CD4-positive, alpha-beta T cell treated with Interleukin-17A for 1 hour (primary cell): Measurements from ENCODE around the gene ATG16L2.

Experiments used
- DNase-seq: peaks from one replicate; pipeline ENCODE4 v3.0.0-alpha.2; 2020

The ATG16L2 gene

DNA sequence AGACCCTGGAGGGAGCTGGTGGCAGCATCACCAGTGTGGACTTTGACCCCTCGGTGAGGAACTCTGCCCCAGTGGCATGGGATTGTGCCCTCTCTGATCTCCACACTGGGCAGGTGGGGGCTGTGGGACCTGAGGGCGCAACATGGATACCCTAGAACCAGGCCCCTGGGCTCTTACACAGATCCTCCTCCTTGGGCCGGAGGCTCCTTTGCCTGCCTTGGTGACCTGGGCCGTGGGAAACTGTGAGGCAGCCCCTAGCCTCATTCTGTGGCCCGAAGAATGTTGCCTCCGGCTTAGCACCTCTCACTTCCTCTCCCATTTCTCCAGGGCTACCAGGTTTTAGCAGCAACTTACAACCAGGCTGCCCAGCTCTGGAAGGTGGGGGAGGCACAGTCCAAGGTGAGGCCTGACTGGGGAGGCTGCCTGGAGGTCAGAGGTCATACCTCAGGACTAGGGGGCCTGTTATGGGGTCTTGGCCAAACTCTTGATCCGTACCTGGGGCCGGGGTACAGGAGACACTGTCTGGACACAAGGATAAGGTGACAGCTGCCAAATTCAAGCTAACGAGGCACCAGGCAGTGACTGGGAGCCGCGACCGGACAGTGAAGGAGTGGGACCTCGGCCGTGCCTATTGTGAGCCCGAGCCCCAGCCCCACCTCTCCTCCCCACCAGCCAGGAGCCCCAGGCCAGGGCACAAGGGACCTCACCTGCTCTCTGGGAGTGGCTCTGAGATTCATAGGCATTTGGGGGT is 12.2 kb downstream of the ATG16L2 start:
- no peak for DNase-seq

DNA sequence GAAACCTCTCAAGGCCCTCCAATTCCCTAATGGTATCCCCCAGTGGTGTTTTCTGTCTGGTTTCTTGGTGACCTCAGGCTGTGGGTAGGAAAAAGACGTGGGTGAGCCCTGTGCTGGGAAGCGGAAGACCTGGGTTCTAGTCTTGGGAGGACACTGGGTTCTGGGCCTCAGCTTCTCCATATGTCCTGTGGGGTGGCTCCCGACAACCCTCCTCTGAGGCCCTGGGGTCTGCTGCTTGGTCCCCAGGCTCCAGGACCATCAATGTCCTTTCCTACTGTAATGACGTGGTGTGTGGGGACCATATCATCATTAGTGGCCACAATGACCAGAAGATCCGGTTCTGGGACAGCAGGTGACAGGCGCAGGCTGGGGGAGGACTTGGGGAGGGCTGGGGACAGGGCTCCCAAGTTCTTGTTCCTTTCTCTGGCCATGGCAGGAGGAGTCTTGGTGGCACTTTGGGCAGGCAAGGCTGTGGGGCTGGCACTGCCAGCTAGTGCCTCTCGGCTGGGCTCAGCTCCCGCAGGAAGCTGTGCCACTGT is 12.8 kb downstream of the ATG16L2 start:
- no peak for DNase-seq

DNA sequence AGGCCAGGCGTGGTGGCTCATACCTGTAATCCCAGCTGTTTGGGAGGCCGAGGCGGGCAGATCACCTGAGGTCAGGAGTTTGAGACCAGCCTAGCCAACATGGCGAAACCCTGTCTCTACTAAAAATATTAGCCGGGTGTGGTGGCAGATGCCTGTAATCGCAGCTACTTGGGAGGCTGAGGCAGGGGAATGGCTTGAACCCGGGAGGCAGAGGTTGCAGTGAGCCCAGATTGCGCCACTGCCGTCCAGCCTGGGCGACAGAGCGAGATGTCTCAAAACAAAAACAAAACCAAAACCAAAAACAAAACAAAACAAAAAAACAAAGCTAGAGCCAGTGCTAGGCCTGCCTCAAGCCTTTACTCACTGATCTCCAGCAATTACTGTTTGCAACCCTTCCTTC is 13.4 kb downstream of the ATG16L2 start:
- DNase-seq, result peak; percentile 34

DNA sequence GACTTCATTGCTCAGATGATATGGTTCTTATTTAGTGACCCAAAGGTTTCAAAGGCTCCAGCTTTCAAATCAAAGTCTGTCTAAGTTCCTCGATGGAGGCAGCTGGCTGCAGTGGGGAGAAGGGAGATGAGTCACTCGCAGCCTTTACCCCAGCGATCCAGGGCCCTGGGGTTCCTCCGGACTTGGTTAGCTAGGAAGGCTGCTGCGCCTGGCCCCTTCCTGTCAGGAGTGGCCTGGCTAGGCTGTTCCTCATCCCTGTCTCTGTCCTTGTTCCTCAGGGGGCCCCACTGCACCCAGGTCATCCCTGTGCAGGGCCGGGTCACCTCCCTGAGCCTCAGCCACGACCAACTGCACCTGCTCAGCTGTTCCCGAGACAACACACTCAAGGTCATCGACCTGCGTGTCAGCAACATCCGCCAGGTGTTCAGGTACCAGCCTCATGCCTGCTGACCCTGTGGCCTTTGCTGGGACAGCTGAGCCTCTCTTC is 13.9 kb downstream of the ATG16L2 start:
- DNase-seq, result no peak

DNA sequence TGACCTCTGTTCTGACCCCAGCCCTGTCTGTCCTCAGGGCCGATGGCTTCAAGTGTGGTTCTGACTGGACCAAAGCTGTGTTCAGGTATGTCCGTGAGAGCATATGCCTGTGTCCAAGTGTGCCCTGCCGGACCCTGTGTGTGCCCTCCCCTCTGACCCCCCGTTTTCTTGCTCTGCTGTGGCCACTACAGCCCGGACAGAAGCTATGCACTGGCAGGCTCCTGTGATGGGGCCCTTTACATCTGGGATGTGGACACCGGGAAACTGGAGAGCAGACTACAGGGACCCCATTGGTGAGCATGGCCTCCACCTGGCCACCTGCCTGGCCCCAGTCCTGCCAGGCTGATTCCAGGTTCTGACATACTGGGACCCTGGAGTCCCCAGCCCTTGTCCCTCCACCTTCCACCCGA is 14.5 kb downstream of the ATG16L2 start:
- DNase-seq, result no peak

DNA sequence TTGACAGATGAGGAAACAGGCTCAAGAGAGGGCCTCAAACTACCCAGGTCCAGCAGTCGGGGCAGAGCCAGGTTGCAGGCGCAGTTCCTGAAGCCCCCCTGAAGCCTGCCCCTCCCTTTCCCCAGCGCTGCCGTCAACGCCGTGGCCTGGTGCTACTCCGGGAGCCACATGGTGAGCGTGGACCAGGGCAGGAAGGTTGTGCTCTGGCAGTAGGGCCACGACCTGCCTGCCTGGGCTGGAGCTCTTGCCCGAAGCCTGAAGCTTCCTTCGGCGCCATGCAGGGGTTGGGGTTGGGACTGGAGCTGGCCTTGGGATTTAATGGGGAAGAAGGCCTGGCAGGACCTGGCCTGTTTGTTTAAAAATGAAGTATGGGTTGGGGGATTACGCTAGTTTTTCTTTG is 15.0 kb downstream of the ATG16L2 start:
- DNase-seq, result no peak

DNA sequence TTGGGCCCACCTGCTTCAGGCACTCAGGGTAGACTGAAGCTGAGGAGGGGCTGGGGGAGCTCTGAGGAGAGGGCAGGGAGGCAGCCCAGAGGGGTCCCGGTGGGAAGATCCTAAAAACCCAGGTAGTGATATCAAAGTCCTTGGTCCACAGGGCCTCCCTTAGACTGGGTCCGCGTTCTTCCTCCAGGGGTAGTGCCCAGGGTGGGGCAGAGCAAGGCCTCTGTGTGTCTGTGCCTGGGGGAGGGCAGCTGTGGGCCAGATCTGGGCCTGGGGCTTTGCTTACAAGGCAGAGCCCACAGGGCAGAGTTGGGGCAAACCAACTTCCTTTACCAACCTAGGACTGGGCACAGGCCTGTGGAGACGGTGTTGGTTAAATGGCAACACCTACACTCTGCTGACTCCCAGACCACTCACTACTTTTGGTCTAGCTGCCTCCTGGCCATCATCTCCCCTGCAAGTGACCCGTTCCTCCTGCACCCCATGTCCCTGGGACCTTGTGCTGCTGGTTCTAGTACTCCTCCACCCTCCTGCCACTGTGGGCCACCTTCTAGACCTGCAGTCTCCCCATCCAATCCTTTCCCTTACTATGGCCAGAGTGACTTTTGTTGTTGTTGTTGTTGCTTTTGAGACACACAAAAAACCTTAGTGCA is 15.8 kb downstream of the ATG16L2 start:
- no peak for DNase-seq

DNA sequence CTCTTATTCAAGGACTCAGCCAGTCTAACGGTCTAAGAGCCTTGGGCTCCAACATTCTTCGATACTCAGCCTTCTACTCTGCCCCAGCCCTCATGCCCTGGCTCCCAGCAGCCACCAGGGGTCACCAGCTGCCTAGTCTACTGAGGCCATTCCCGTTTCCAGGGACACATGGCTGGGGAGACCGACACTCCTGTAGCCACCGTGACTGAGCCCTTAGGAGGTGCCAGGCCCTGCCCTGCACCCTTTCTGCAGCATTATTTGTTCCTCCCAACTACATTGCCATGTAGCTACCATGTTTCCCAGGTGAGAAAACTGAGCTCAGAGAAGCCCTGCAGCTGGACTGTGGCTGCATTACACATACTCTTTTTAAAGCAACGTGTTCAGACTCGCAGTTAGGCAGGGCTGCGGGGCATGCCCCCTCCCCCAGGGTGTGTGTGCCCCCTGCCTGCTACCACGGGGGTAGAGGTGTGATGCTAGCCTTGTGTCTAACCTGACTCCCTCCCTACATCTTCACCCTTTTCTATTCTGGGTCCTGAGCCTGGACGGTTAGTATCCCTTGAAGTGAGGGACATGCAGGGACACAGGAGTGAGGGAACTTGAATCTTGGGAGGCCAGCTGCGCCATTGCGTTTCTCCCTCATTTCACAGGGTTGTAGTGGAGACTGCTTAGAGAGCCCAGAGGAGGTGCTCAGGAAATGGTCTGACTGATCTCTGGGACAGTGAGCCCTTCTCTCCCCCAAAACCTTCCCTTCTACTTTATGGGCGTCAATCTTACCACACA is 17.5 kb downstream of the ATG16L2 start:
- peak; percentile 60 for DNase-seq

DNA sequence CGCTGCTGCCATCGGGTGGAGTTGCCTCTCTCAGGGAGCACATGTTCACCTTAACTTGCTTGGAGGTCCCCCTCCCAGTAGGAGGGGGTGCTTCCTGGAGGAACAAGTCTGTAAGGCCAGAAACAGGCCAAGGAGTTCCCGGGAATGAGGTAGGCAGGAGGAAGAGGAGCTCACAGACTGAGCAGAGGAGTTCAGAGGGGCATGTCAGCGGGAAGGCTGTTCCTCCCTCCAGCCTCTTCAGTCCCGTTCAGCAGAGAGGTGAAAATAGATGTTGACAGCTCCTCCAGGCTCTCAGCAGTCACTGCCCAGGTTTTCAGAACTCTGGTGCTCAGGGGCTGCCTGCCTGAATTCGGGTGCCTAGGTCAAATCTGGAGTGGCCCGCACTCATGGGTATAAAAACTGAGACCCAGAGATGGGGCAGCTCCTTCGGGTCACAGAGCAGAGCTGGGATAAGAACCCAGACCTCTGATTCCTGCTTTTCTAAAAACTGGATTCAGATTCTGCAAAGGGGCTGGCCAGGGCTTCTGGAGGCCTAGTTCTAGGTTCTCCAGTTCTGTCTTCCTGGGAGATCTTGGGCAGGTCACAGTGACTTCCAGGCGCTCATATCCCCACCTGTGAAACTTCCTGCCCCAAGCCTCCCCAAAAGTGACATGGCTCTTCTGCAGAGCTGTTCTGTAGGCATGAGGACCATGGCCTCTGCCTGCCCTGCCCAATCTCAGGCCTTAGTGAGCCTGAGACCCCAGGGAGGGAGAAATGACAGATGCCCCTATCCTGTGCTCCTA is 18.3 kb downstream of the ATG16L2 start:
- DNase-seq, result no peak

DNA sequence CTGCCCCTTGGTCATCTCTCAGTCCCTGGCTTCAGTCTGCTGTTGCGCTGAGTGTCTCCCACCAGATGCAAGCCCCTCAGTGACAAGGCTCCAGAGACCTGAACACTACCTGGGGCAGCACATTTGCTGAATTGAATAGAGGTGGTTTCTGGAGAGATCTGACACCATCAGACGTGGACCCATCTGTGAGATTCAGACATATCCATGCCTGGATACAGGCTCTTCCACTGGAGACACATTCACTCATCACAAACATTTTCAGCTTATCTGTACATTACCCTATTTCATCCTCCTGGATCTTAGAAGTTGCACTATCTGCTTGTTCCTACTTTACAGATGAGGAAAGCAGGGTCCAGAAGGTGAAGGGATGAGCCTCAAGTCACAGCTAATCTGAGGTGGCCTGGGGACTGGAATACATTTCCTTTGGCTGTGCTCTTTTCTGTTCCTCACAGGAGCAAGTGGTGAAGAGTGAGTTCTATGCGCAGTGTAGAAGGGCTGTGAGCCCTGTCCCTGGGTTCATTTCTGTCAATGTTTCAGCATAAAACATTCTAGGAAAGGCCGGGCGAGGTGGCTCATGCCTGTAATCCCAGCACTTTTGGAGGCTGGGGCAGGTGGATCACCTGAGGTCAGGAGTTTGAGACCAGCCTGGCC is 19.0 kb downstream of the ATG16L2 start:
- DNase-seq, result no peak

DNA sequence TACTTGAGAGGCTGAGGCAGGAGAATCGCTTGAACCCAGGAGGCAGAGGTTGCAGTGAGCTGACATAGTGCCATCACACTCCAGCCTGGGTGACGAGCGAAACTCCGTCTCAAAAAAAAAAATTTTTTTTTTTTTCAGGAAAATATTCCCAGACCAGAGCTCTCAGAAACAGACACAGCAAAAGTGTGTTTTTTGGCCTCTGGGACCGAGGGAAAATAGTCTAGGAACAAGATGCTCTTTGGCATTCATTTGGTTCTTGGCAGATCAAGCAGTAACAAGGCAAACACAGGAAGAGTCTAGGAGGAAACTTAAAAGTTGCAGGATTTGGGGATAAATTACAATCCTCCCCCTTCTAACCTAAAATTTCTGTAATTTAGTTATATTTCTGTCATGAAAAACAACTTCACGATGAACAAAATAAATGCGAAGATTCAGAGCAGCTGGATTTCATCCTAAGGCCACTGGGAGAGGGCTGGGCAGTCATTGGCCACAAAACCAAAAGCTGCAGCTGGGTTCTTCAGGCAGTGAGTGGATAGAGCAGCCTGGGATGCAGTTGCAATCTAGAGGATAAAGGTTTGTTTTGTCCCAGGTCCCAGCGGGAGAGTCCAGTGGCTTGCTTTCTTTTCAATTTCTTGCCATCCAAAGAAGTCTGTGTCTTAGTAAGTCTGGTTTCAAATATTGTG is 19.7 kb downstream of the ATG16L2 start:
- DNase-seq, result no peak

DNA sequence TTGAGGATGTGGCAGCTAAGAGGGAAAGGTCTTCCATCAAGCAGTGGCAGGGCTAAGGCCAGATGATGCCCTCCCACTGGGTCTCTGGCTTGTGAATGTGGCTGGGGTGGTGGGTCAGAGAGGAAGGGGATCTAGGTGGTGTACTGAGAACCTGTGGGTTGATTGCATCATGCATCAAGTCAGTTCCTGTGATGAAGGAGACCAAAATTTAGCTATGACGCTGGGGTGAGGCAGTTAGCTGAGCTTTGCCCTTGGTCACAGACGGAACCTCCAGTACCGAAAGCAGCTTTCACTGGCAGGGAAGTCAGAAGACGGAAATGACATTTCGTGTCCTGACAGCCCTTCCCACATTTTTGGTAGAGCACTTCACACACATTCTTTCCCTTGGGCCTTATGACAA is 20.7 kb downstream of the ATG16L2 start:
- peak; percentile 18 for DNase-seq

DNA sequence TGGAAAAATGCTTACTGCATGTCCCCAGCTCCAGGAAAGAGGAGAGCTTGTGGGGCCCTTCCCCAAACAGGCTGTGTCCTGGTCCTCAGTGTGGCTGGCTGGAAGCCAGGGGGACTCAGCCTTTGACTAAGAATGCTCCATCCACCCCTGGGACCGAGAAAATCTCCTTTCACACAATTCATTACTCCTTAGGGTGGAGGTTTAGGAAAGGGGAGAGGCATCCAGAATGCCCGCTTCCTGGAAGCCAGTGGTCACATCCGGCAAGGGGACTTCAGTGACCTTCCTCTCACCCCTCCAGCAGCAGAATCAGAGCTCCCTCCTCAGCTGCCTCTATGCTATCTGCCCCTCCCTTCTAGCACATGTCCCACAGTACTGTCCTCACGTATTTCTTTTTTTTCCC is 21.9 kb downstream of the ATG16L2 start:
- no peak for DNase-seq

DNA sequence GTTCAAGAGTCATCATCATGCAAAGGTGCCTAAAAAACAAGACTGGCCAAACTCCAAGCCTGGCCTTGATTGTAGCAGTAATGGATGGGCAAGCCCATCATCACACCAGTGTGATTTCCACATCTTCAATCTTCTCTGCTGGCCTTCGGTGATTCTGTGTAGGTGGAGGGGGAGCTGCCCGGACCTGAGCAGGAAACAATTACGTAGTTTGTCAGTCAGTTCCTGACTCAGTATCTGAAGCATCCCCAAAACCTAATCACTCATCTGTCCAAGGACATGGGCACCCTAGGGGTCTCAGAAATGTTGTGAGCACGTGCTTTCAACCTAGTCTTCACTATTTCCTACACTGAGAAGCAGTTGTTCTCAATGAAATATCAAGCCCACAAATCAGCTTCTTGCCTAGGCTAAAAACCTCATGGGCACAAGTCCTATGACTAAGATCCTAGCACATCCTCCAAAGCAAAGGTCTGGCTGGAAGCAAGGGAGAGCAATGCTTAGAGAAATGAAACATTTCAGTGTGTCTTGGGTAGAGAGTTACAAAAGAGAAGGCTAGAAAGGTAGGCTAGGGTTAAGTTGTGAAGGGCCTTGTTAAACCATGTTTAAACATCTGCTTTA is 24.6 kb downstream of the ATG16L2 start:
- no peak for DNase-seq

DNA sequence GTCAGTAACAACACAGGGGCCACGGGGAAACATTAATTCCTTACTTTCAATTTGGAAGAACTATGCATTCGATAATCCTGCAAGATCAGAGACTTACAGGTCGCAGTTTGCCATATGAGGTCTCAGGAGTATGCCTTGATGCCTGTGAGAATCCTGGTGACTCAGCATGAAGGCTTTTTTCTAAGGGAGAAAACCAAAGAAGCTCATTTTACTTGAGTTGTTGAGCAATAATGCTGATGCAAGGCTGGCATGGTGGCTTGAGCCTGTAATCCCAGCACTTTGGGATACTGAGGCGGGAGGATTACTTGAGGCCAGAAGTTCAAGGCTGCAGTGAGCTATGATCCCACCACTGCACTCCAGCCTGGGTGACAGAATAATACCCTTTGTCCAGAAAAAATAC is 26.6 kb downstream of the ATG16L2 start:
- DNase-seq, result no peak

DNA sequence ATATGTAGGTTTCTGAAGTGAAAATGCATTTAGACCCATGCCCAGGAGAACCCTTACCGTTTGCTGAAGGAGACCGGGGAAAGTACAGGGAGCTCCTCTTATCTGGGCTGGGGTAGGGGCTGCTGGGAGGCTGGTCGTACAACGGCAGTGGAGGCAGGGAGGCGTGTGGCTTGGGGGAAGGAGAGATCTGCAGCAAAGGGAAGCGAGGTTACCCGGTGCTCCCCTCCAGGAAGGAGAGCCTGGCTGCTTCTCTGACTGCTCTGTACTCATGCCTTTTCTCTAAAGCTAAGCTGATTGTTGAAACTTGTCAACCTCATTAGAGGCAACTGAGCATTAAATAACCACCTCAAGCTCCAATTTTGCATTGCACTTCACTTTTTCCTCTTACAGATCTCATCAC is 27.2 kb downstream of the ATG16L2 start:
- no peak for DNase-seq

DNA sequence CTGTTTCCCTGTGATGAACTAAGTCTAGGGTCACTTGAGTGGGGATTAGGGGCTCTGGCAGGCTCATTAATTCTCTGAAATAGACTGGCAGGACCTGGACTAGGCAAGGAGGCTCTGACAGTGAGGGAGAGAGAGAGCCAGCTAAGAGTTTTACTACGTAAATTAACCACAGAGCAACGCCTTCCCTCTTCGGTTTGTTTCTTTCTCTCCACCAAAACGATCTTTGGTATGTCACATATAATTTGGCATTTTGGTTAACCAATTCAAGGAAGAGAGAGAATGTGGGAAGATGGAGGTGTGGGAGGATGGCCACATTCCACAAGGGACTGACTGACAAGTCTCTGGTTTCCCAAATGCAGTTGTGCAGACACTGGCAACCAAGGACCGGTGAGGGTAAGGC is 27.9 kb downstream of the ATG16L2 start:
- DNase-seq, result no peak

DNA sequence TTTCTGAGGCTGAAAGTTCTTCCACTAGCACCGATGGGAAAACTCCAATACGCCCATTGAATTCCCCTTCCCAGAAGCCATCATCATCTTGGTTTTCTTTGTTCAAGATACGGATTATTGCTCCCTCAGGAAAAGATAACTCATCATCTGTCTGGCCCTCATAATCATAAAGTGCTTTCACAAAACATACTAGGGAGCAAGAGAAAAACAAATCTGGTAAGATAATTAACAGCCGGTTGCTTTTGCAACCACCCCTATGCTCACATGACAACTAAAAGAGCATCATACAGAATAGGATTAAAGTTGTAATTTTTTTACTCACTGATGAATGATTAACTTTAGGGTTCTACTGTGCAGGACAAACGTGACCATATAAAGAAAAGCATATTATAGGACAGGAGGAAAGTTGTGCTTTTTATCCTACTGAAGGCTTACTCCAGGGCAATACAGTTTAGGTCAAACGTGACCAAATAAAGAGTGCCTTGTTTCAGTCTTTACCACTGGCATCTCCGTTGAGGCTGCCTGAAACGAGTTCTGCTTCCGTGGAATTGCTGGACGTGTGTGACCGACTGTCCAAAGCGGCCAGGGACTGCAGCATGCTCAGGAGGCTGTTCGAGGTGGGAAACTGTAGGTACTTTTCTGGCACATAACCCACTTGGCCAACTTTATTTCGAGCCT is 28.6 kb downstream of the ATG16L2 start:
- DNase-seq, result no peak

DNA sequence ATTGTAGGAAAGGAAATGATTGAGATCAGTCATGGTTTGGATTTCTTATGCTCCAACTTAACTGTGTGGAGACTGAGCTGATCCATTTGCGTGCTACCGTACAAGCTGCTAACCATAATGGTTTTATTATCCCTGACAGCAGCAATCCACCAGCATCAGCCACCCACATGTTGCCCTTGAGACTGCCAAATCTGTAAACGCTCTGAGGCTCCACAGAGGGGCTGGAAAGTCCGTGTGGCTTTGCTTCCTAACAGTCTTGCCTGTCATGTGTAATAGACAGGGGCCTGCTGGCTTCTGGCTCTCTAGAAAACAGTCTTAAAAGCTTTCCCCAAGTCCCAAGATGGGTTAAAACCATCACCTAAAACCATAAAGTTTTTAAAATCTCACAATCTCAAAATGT is 30.1 kb downstream of the ATG16L2 start:
- DNase-seq, result no peak

DNA sequence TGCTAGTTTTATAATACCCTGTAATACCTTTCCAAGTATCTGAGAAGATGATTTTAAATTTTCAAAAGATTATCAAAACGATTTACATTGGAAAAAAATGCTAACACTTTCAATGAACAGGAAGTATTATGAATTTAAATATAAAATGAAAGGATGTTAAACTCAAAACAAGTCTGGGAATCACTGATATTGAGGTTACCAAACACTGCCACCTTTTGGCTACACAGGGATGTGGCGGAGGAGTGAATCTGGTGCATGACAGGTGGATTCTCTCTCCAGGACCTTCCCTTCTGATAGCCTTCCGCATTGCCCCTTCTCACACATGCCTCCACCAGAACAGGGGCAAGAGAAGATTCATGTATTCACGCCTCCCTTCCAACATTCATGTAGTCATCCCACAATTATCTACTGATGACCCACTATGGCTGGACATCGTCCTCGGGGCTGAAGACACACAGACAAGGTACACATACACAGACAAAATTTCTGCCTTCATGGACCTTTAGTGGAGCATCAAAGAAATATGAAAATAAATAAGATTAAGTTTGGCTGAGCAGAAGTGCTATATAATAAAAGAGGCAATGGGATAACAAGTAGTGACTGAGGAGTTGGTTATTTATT is 34.7 kb downstream of the ATG16L2 start:
- DNase-seq, result peak; percentile 65
